Glomerular visceral epithelial cell (primary cell): Measurements from ENCODE around the gene KRT39.
"Not testable (repeated sequence)": the region's sequence is repeated elsewhere in the genome, so short reads cannot be mapped to it uniquely, and the experiment has no call there.

Source experiments
- DNase-seq: peaks from one replicate; pipeline ENCODE4 v3.0.0-alpha.2; 2016; ENCODE audit errors: extremely low spot score

Gene KRT39

GRCh38 chr17:40966848-40967247, at the start of gene KRT39:
Gene KRT39, minus strand, starts transcription at chr17:40966948. Its CDS starts 92 bp downstream, at chr17:40966856.
- DNase-seq = no peak

DNA sequence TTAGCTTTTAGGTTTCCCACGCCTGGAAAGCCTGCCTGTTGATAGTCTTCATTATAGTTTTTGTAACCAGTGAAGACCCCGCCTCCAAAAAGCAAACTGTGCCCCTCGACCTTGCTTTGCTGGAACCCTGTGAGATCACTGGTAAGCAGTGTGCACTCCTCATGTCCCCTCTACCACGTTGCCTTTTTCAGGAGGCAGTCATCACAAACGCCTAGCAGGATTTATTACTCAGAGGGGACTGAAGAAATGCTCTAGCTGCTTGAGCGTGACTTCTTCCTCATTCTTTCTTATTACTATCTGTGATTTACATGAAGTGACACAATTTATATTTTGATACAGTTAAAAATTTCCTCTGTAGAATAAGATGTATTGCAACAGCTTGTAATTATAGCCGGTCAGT, 48.7 kb upstream of the KRT39 start:
- DNase-seq = no peak

DNA sequence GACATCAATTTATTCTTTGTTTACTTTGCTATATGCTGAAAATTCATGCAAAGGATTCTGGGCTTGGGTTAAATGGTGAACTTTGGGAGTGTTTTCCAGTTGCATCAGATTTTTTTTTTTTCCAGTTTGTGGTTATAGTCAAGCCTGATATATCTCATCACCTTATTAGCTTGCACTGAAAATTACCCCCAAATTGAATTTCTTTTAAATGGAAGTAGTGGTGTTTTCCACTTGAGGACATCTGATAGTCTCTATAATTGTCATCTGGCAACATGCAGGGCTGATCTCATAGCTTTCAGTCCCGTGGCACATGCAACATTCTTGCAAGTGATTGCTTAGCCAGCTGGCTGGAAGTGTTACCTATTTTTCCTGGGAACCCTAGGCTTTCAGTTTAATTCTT, 46.9 kb upstream of the KRT39 start:
- no peak for DNase-seq

GRCh38 chr17:41013181-41013580, 46.4 kb upstream of the KRT39 start:
- DNase-seq = no peak

DNA sequence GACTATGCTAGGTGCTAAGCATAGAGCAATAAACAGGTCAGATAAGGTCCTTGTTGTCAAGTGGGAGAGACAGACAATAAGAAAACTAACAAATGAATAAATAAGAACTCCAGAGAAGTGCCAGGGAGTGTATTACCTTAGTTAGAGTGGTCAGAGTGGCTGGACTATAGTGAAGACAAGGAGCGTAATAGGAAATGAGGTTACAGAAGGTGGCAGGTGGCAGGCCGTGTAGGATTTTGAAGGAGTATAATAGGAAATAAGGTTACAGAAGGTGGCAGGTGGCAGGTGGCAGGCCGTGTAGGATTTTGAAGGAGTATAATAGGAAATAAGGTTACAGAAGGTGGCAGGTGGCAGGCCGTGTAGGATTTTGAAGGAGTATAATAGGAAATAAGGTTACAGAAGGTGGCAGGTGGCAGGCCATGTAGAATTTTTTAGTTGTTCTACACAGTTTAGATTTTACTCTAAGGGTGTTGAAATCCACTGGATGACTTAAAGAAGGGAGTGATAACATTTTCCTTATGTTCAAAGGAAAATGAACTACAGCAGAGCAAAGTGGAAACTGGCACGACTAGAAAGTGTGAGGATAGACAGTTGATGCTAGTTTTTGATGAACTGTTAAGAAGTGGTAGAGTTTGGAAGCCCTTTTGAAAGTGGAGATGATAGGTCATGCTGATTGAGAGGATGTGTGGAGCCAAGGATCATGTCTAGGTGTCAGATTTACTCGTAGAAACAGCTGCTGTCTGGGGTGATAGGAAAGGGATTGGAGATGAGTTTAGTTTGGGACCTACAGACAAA, 45.8 kb upstream of the KRT39 start:
- no peak for DNase-seq

- no peak for DNase-seq
Observed at GRCh38 chr17:41010441-41010840, 43.7 kb upstream of the KRT39 start.

DNA sequence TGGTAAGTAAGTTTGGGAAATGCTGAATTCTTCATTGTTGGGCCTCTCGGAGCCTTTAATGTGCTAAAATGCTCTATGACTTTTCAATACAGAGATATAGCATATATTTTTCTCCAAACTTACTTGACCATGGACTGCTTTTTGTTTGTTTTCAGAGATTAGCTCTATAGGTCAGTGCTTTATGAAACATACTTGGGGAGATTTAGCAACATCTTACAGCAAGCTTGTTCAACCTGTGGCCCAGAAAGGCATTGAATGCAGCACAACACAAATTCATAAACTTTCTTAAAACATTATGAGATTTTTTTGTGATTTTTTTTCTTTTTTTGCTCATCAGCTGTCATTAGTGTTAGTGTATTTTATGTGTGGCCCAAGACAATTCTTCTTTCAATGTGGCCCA, 43.2 kb upstream of the KRT39 start:
- DNase-seq = no peak

DNA sequence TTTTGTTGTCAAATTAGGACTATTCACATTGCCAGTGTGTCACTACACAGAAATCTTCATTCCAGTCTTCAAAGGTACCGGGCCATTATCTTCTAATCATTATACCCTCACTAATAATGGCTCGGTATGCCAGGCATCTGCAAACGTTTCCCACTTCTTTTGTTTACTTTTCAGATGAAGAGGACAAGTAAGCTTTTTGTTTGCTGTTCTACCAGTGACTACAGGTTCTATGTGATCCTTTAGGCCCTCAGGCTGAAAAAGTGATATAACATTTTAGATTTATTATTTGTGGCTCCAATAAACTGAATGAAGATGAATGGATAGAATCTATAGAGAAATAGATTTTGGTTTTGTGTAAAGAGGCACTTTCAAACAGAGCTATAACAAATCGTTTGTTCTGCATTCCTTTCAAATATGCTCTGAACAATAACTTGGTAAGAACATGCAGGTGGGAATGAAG, 42.6 kb upstream of the KRT39 start:
- no peak for DNase-seq

- no peak for DNase-seq
Observed at GRCh38 chr17:41008811-41009210, 42.1 kb upstream of the KRT39 start, which contains the start of gene KRTAP3-1. Gene KRTAP3-1, minus strand, starts transcription at chr17:41009128. Its CDS starts 54 bp downstream, at chr17:41009074.

GRCh38 chr17:41004397-41004796, 37.6 kb upstream of the KRT39 start:
- DNase-seq = no peak

DNA sequence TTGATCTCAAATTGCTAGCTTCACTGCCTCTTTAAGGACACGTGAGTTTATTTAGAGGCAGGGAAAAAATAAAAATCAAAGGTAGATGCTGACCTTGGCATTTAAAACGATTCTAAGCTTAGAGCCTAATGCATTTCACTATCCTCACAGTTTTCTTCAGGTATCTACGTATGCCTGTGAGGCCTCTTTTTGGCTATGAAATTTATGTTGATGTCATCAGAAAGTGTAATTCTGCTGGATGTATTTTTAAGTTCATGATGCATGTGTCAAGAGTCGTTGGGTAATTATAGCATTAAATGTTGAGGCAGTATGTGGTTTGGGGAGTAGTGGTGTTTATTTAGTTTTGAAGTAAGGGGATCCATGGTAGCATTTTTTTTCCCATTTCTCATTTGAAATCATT, 37.2 kb upstream of the KRT39 start:
- no peak for DNase-seq

- peak; percentile 26 for DNase-seq
Observed at GRCh38 chr17:41002814-41003213, 36.1 kb upstream of the KRT39 start.

DNA sequence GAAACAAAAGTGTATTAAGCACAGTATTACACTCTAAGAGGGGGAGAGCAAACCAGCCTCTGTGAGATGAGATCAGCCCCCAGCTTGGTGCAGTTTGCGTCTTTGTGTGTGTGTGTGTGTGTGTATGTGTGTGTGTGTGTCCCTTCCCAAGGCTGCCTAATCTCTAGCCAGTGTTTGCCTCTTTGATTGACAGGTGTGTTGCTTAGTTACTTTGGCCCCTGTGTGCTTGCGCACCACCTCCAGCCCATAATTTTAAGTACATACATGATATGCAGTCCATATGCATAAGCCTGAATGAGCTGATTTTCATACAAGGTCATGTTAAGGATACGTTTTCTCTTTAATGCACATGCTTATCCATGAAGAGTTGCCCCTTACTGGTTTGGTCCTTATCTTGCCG, 35.0 kb upstream of the KRT39 start:
- DNase-seq = no peak

DNA sequence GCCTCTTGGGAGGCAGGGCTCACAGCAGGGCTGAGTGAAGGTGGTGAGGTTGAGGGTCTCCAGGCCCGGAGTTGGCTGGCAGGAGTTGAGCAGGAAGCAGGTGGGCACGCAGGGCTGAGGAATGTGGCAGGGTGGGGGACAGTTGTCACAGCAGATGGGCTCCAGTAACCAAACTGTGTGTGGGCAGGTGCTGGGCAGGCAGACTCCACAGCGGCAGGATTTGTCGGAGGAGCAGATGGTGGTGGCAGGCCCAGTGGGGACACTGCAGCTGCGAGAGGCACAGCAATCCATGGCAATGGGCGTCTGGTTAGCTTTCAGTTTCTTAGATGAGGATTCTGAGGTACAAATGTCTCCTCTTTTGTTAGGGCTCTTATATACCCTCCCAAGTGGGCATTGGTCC, 32.8 kb upstream of the KRT39 start, which contains the start of gene KRTAP3-2:
TSS of gene KRTAP3-2 (minus strand) at position 344 of the 400 bp plus-strand sequence. CDS start at position 291, 53 bp downstream.
- DNase-seq = not testable (repeated sequence)

GRCh38 chr17:40997361-40997760, 30.6 kb upstream of the KRT39 start:
- no peak for DNase-seq

- no peak for DNase-seq
Observed at GRCh38 chr17:40996829-40997228, 30.1 kb upstream of the KRT39 start.

DNA sequence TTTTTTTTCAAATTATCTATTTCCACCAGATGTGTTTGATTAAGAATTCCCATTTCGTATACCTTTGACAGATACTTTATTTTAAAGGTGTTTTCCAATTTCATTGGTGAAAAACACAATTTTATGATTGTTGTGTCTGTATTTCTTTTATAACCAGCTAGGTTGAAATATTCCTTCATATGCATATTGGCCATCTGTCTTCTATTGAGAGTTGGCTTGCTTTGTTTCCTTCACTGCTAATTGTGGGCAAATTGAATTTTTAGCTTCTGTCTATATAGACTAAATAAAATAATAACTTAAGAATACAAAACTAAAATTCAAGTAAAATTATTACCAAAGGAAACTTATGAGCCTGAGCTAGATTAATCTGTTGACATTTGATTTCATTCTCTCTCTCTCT, 28.4 kb upstream of the KRT39 start:
- no peak for DNase-seq

DNA sequence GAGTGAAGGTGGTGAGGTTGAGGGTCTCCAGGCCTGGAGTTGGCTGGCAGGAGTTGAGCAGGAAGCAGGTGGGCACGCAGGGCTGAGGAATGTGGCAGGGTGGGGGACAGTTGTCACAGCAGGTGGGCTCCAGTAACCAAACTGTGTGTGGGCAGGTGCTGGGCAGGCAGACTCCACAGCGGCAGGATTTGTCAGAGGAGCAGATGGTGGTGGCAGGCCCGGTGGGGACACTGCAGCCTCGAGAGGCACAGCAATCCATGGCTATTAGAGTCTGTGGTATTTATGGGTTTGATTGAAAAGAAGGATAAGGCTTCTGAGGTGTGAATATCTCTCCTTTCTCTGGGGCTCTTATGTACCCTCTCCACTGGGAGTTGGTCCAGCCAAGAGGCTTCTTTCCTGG, 27.1 kb upstream of the KRT39 start, which contains the start of gene KRTAP3-3:
TSS of gene KRTAP3-3 (minus strand) at position 326 of the 400 bp plus-strand sequence. CDS start at position 259, 67 bp downstream.
- DNase-seq = no peak

- no peak for DNase-seq
Observed at GRCh38 chr17:40993084-40993483, 26.3 kb upstream of the KRT39 start.

DNA sequence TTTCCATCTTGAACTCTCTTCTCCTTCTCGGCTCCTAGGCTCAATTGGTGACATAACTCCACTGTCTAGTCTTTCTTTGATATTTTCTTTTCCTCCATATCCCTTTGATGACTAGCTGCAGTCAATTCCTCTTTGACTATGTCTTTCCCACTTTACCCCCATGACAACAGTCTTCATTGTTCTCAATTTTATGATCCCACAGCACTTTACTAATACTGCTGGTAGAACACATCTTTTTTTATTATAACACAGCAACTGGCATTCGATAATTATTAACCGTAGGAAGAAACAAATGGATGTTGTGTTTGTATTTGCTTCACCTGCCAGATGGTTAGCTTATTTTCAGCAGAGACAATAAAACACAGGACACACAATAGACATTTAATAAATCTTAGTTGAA, 25.9 kb upstream of the KRT39 start:
- no peak for DNase-seq

DNA sequence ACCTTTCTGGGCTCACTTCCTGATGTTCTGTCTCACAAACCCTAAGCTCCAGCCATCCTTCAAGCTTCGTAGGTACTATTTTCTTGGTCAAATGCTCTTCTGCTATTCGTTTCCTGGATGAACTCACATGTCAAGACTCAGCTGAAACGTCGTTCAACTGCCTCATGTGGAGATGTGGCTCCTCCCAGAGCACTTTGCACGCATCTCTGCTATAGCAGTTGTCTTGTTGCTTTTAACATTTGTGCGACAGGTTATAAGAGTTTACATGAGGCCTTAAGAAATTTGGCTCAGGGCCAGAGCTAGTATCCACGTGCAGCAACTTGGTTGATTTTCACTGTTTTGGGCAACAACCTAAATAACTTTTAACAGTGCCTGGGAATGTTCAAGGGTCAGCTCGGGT, 20.2 kb upstream of the KRT39 start:
- no peak for DNase-seq

DNA sequence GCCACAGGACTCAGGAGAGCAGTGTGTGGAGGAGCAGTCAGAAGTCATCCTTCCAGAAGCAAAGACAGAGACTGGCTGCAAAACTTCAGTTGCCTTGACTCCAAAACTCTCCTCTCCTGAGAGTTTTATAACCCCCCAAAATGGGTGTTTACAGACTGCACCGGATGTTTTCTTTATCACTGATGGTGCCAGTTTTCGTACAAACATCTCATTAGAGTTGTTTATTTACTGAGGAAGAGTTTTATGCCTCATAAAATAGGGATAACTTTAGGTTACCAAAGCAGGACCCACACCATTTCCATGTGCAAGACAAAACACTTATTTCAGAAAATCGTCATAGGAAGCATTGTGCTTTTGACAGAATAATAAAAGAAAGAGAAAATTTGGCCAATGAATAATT, 17.5 kb upstream of the KRT39 start, which contains the start of gene KRT40:
TSS of gene KRT40 (minus strand) at position 101 of the 400 bp plus-strand sequence. CDS start at position 48, 53 bp downstream.
- DNase-seq = no peak

GRCh38 chr17:40981115-40981514, 14.4 kb upstream of the KRT39 start:
- DNase-seq = no peak
